Panc1 (cell line): Measurements from ENCODE around the gene TBX21.

Experiments
- CTCF ChIP-seq: fragments of 450-650 bp; IDR thresholded peaks from 2 replicates; pipeline ENCODE4 v1.5.1; 2017; ENCODE audit warnings: mild to moderate bottlenecking
- POLR2AphosphoS5 ChIP-seq: IDR thresholded peaks from 2 replicates; pipeline ENCODE4 v1.6.1; 2012; ENCODE audit warnings: mild to moderate bottlenecking, low read depth, low read length, moderate library complexity
- SIN3A ChIP-seq: IDR thresholded peaks from 2 replicates; pipeline ENCODE4 v1.6.1; 2012; ENCODE audit warnings: low read depth, mild to moderate bottlenecking, low read length, moderate library complexity, borderline replicate concordance; ENCODE audit not compliant: insufficient read depth

- TF ChIP-seq CTCF = no peak
- TF ChIP-seq POLR2AphosphoS5 = no peak
- no peak for TF ChIP-seq SIN3A
Measured at GRCh38 chr17:47781397-47781796, 48.4 kb downstream of the TBX21 start.
